DMS79 treated with DMSO at 0.1 percent for 48 hours (cell line): ENCODE results near the gene BMP10.

Experiments
- DNase-seq: peaks from one replicate; lab custom pipeline; 2025; lab: John Stamatoyannopoulos, UW

Gene BMP10

DNA sequence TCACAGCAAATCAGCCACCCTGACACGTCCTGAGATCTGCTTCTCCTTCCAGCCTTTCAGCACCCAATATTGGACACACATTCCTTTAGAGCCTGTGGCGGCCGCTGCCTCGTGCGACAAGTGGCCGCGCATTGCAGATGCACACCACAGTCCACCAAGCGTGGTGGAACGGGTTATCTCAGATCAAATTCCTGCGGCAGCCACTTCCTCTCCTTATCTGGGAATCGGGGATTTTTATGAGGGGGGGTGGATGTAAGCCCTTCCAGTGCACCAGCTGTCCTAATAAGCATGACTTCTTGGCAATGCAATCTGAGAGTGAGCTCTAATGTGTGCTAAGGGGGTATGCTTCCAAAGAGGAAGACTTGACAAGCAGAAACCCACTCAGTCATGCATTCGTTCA lies 18.3 kb upstream of the BMP10 start:
- no peak for DNase-seq

DNA sequence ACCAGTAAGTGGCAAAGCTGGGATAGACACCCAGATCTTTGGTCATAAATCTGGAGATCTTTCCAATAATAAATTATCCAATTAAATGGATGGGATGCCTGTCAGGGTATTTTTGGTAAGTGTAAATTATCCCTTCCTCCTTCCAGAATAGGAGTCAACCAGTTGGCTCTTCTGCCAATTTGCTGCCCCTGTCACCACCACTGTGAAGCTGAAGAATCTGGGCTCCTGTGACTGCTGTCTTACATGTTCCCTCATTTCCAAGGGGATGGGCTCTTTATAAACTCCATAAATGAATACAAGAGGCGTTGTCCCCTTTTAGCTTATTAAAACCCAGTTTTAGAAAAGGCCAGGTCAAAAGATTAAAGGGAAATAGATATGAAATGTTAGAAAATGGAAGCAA lies 17.8 kb upstream of the BMP10 start:
- no peak for DNase-seq

DNA sequence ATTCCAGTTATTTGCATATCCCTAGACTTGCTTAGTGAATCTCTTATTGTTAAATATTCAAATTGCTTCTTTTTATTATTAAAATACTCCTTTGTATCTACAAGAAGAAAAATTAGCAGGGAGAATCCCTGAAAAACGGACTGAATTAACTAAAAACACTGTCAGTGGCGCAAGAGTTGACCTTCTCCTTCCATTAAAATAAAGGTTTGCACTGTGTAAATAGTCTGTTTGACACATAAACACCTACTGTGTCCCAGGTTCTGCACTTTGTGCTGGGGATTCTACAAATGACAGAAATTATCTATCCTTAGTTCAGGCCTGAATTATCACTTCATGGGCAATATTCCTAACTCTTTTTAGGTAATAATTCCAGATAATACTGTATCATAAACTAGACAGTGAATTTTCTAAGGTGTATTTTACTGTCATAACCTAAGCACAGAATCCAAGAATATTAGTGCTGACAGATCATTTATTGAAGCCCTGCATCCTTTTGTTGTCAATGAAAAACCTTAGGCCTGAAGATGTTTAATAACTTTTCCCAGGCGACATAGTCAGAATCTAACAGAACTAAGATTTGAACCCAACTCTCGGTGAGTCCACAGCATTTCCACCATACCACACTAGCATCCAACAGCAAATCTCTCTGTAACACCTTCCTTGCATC lies 17.0 kb upstream of the BMP10 start:
- no peak for DNase-seq

DNA sequence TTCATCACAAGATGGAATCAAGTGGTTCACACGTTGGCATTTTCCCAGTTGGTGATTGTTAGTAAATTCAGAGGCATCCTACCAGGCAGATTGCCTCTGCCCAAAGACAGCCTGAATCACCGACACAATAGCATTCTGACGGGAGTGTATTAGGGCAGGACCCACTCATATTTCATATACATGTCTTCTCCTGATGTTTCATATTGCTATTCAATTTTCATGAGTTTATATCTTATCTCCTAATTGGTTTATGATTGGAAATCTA lies 14.5 kb upstream of the BMP10 start:
- no peak for DNase-seq

DNA sequence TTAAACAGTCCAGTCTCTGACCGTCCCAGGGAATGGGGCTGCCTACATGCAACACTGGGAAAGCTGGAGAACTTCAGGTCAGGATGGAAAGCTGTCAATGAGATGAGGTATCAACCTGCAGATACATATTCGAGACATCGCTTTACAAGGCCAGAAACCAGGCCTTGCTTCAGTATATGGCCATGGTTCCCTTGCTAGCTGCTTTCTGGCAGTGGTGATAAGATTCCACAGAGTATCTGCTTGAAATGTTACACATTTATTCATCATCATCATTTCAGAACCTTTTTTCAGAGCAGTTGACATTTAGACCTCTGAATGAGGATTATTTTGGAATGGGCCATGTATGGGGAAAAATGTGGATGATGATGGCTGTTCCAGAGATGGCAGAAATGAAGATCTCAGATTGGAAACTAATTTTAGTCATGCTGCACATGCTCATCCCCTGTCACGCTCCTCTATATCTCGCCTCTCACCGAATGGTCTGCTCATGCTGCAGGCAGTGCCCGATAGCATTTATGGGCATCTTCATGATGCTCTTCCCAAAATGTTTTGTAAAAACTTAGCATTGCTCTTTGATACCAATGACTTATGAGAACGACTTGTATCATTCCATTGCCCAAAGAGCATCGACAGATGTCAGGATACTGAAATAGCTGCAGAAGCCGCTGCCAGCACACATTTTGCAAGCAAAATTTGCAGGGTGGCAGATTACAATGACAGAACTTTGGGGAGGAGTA lies 14.0 kb upstream of the BMP10 start:
- no peak for DNase-seq

DNA sequence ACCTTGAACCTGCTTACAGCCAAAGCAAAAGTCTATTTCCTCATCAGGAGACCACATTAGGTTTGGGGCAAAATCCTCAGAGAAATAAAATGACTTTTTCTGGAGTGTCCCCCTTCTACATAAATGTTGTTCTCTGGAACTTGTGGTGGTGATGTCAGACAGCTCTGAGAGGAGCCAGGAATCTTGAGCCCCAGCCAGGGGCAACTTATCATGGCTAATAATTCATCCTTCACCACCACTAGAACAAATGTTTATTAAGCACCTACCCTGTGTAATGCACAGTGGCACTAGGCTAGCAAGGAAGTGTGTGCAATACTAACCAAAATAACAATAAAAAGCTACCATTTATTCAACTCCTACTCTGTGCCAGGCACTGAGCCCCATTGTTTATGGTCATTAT lies 9.0 kb upstream of the BMP10 start:
- no peak for DNase-seq

DNA sequence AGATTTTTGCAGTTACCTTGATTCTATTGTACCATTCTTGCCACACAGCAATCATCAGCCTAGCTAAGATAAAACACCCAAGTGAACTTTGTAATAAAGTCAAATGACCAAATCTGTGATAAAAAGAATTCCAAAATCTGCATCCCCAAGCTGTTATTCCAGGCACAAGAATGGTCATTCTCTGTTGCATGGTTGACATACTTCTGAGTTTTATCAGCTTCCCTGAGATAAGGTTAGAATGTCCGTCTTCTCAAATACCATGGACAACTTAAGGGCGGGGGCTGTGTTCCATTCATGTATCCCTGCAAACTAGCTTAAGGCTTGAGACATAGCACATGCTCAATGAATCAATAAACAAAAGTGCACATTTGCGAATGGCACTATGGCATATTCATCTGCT lies 8.1 kb upstream of the BMP10 start:
- no peak for DNase-seq

DNA sequence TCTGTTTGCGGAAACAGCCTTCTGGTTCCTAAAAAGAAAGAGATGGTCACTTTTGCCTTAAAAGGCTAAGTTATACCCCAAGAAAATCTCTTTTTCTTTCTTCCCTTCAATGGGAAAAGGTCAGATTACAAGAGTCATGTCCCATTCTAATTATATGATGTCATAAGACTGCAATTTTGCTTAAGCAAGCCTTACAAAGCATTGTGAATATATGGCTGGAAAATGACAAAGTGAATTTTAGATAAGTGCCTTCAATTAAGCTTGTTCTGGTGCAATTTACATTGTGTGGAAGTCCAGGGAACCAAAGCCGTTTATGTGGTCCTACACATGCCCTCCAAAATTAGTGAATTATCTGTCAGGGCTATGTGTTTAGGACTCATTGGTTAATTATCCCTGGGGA lies 7.6 kb upstream of the BMP10 start:
- DNase-seq, result no peak

DNA sequence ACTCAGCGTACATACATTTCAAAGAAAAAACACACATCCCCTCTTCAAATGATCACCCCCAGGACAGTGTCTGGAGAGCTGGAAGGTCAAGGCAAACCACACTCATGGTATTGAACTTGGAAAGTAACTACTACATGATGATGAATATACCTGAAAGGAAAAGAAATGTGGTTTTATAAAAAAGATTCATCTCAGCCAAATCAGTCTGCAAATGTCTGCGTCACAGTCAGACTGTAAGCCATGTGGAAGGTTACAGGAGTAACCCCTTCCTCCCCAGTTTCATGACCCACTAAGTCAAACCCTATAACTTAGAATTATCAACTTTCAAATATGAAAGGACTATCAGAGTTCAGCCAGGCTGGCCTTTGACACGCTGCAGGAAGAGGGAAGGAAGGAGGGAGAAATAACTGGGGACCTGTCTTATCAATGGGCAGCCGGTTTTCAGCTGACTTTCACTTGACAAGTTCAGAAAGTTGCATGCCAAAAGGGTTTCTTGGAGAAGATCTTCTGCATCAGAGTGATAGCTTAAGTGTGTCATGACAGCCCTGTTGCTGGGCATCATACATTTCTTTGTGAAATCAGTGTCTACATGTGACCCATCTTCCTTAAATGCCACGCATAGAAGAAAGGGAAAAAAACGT lies 7.0 kb upstream of the BMP10 start:
- no peak for DNase-seq

DNA sequence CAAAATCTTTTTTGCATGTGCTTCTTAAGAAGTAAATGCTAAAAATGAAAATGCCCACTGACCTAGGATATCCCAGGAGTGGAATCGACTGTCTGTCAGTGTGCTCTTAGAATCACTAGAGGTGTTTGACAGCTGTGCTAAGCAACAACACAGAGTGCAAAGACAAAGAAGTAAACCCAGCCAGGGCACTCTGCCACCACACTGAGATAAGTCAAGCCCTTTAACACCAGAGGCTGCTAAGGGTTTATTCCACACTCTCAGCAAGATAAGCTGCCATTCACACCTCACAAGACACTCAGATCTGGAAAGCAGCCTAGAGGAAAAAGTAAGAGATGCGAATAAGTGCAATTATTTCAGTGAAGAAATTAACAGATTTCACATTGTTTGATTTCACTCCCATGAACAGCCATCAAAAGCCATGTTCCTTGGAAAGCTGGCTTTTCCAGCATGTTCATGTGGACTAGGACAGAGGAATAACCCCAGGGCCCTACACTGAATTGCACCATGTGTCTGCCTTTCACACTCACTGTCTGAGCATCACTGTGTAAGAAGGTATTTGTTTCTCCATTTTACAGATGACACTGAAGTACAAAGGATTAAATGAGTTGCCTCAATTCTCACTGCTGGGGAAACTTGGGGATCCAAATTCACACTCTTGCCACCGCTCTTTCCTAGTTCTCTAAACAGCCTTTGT lies 6.0 kb upstream of the BMP10 start:
- DNase-seq, result no peak

DNA sequence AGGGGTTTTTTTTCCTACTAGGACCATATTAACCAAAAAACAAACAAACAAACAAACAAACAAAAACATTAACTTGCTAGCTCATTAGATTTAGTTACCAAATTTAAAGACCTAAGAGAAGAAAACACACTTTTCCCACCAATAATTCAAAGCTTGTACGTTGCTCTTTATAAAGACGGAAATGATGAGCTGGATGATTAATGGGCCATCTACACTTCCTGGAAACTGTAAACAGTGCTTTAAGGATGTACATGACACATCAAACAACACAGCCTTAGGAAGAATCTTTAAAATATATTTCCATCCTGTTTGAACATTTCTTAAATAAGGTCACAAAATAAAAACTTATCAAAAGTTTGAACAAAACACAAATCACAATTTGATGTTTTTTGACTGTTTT lies 982 bp downstream of the BMP10 start:
- no peak for DNase-seq

DNA sequence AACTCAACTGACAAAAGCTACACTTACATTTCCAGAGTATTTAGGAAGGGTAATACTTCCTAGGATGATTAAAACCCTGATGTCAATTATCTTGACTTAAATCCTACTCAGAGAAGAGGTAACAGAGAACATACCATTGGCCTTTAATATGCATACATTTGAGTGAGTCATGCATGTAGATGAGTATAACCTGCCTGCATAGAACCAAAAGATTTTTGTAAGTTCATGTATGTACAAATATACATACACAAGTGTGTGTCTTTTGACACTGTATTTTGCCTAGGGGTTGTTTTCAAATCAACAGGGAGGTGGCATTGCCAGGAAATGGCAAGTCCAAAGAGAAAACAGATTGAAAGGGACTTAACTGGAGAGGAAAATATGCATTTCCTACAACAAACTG lies 6.1 kb downstream of the BMP10 start:
- DNase-seq, result no peak

DNA sequence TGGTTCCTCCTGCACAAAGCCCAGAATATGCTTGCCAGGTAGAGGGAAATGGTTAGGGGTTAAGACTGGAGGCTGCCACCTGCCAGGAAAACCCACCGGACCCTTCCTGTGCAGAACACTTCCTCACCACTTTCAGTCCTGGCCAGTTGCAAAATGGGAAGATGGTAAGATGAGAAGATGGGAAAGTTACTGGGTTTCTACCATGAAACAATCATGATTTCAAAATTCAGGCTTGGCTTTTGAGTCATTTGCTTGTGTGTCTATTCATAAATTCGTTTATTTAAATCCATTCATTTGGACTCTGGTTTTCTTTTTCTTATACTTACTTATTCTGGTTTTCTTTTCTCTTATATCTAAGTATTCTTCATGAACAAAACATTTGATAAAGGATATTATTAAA lies 7.2 kb downstream of the BMP10 start:
- DNase-seq, result no peak

DNA sequence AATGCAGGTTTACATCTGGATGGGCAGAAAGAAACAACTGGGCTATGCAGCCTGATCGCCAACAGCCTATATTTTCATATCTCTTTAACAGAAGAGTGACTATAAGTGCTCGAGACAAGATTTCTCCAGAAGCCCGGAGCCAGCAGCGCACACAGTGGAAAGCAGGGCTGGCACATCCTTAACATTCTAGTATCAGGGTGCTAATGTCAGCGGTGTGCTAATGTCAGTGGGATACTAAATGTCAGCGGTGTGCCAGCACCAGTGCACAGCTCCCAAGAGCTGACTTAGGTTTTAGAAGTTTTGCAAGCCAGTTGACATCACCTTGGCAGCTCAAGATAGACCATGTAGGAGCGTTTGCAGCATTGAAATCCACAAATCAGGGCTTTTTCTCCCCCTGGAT lies 8.3 kb downstream of the BMP10 start:
- no peak for DNase-seq

DNA sequence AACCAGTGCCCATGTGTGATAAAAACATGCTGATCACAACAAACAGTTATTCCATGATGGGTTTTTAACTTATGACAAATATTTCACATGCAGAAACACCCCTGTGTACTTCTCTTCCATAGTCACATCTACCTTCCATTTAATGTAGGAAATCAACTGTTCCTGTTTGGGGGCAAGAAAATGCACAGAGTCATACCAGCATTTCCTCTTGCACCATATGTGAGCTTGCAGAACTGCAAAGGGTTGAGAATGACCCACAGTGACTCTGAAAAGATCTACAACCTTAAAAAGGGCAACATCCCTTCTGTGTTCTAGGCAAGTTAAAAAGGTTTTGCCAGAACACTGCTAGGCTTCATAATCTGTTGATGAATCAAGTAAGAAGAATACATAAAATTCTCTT lies 9.9 kb downstream of the BMP10 start:
- no peak for DNase-seq

DNA sequence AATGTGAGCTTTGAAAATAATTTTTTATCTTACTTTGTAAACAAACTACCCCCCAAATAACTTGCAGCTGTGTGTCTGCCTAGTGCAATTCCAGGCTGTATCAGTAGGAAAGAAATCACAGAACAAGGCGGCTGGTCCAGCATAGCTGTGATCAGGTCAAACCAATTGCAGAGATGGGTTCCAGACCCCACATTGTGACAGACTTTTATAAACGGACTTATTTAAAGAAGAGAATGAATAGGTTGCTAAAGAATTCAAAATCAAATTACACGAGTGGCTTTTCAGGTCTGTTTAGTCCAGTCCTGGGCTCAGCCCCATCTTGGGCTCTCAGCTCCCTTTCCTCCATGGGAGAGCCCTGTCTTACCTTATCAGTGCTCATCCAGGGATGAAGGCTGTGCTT lies 11.1 kb downstream of the BMP10 start:
- DNase-seq, result no peak

DNA sequence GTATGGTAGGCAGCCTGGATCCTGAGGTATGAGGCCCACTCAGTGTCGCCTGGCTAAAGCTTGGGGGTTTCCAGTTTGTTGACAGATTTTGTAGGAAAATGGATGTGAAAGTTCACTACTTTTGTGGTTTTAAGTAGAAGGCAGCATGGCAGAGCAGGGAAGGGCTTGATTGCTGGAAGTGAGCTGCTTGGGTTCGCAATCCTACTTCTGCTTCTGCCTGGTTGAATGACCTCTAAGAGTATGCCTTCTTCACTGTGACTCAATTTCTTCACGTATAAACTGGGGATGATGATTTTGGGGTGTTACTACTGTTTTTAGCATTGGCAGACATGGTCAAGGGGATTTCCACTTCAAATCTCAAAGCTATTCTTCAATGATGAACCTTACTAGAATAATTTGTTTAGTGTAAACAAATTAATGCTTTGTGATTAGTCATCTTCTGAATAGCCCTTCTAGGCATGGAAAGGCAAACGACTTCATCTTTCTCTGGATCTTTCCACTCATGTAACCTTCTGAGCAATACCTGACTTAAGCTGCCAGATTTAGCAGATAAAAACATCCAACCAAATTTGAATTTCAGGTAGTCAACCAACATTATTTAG lies 13.2 kb downstream of the BMP10 start:
- no peak for DNase-seq

DNA sequence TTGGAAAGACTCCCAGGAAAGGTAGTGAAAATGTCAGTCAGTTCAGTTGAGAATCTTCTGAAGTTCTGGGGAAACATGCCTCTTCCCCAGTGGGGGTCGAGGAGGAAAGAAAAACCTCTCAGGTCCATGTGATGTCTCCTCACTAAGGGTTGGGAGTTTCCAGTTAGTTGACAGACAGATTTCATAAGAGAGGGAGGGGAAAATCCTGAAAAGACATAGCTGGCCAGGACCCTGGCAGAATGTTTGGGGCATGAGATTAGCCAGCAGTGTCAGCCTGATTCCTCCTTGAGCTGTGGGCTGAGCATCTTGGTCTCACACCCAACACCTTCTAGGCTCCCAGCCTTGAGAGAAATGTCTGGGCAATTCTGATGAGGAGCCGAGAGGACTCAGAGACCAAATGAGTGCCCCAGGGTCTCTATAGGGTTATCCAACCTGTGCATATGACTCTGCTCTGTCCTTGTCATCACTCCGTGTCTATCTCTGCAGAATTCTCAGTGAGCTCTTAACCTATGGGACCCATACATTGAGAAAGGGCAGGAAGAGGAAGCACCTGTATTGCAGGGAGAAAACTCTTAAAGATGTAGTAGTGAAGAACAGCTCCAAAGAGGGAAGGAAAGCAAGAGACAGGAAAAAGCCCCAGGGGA lies 13.9 kb downstream of the BMP10 start:
- DNase-seq, result no peak

DNA sequence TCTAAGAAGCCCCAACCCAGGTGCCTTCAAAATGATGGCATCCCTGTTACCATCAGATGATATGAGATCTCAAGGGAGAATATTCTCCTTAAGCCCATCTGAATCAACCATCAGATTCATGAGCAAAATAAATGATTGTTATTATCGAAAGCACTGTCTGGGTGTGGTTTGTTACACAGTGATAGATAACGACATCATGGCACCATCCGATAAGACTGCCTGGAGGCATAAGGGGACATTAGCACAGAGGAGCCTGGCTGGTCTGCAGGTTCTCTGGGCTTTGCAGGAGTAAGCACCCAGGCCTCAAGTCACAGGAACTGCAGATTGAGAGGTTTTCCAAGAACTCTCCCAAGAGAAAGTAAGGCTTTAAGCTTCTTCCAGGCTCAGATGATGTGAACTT lies 15.6 kb downstream of the BMP10 start:
- DNase-seq, result no peak

DNA sequence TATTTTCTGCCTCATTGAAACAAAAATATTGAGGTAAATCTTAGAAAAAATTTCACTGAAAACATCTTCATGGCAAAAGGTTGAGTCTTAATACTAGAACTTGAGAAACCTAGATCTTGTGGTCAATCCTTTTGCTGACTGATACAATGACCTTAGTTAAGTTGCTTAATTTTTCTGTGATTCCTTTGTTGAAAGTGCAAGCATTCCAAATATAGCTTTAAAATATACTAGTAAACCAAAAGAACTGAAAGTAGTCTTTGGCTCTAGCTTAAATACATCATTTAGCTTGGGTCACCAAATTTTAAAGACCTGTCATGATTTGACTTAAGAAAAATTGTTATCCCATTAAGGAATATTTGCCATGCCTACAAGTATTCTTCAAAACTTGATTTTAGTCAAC lies 16.7 kb downstream of the BMP10 start:
- no peak for DNase-seq

DNA sequence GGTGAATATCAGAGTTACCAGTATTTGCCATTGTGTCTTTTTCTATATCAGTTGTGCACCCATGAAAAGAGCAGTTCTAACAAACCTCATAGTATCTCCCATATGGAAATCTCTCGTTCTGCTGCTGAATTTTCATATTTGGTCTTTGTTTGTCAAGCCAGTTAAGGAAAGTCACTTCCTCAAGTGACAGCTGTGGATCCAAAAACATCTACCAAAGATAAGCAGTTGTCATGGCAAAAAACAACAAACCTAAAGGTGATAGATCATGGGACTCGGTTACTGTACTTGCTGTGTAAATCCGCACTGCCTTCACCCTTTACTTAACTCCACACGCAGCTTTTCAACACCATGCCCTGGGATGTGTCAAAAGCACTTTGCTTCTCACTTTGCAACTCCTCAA lies 17.3 kb downstream of the BMP10 start:
- DNase-seq, result no peak

DNA sequence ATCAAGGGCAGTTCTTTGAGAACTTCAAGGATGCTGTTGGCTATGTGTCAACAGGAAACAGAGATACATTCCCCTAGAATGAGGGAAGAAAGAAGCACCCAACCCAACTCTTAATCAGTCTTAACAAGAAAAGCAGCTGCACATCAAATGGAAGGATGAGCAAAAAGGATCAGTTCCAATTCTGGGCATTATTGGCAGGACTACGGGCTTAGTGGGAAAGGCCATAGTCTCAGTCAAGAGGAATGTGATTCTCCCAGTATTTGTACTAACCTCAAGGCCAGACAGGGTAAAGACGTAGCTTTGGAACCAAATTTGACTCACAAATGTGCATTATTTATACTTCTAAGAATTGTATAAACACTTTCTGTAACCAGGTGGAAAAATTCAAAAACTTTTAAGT lies 18.2 kb downstream of the BMP10 start:
- no peak for DNase-seq
